Measurements from ENCODE around the gene TMEM62.
"Not testable (repeated sequence)": the region's sequence is repeated elsewhere in the genome, so short reads cannot be mapped to it uniquely, and the experiment has no call there.

TMEM62 gene

DNA sequence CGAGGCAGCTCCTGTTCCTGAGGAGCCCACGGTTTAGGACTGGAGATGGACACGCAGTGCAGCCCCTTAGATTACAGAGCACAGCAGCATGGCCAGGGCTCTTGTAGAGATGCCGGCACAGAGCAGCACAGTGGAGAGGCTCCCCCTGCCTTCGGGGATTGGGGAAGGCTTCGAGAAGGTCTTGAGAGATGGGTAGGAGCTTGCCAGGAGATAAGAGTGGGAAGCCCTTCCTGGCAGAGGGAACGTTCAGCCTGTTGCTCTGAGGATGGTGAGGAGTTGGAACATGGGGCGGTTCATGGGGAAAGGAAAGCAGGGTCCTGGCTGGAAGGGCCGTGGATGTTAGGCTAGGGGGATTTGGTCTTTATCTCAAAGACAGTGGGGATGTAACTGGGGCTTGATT lies 77.4 kb downstream of the TMEM62 start:
- no peak for DNase-seq

DNA sequence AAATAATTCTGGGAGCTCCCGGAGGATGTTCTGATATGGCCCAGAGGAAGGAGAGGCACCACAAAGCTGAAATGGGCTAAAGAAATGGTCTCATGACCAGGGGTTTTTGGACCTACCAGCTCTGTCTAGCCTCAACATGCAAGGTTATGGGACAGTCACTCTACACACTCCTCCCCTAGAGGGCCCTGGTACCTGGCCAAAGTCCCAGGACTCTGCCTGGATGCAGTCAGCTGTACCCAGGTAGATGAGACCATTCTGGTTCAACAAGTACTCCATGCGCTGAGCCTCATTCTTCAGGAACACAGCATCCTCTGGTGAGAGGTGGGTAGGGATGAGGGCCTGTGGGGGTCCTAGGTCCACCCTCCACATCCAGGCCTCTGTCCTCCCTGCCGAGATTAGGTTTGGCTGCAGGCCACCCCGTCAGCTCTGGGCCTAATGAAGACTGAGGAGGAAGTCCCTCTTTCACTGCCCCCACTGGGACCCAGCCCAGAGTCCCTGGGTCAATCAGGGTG lies 77.9 kb downstream of the TMEM62 start:
- DNase-seq = no peak

DNA sequence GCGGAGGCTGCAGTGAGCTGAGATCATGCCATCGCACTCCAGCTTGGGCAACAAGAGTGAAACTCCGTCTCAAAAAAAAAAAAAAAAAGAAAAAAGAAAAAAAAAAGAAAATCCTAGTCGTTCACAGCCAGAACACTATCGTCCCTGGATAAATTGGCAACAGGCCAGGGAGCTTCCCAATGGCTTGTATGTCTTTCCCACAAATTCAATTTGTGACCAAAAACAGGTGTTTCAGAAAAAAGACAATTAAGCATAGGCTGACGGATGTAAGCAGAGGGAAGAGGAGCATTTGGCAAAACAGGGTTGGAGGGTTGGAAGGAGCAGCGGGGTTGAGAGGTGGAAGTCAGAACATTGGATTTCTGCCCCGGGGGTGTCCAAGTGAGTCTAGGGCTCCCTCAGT lies 78.9 kb downstream of the TMEM62 start:
- no peak for DNase-seq

DNA sequence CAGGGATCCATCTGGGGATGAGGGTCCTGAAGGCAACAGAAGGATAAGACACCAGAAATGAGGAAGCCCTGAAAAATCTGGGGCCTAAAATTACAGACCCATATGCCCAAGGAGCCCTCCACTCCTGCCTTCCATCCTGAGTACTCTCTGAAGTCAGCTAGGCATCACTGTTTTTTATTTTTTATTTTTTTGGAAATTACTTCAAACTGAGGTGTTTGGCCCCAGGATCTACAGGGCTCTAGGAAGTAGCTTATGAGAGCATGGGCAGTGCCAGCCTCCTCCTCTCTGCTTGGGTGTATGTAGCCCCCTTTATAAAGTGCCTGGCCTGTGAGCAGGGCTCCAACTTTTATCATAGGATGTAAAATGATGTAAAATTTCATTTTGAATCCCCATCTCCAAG lies 79.6 kb downstream of the TMEM62 start:
- no peak for DNase-seq

DNA sequence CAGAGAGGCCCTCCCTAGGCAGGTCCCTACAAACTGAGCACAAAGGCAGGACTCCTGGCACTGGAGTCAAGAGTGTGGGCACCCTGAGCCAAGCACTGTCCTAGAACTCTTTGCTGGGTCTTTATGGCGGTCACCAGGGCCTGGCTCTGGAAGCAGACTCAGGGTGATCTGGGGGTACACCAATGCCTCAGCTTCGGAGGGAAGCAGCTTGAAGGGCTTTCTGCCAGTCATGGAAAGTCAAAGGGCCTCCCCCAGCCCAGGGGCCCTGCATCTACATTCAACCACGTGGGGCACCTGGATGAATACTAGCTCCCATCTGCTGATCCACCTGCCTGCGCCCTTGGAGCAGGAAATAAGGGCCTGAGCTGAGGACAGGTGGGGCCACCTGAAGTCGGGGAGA lies 80.1 kb downstream of the TMEM62 start:
- DNase-seq = no peak

DNA sequence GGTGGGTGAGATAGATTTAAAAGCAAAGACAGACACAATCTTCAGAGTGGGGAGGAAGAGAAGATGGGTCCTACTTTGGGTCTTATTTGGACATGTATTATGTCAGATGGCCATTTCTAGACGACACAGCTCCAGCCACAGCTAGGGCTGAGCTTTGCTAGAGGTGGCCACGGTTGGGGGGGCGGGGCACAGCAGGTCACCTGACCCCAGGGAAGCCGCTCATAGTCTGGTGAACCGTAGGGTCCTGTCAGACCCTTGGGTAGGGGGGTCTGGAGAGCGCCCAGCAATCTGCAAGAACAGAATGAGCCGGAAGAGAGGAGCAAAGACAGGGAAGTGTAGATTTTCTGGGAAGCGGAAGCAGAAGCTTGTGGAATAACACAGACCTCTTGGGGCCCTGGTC lies 80.8 kb downstream of the TMEM62 start:
- DNase-seq = no peak

DNA sequence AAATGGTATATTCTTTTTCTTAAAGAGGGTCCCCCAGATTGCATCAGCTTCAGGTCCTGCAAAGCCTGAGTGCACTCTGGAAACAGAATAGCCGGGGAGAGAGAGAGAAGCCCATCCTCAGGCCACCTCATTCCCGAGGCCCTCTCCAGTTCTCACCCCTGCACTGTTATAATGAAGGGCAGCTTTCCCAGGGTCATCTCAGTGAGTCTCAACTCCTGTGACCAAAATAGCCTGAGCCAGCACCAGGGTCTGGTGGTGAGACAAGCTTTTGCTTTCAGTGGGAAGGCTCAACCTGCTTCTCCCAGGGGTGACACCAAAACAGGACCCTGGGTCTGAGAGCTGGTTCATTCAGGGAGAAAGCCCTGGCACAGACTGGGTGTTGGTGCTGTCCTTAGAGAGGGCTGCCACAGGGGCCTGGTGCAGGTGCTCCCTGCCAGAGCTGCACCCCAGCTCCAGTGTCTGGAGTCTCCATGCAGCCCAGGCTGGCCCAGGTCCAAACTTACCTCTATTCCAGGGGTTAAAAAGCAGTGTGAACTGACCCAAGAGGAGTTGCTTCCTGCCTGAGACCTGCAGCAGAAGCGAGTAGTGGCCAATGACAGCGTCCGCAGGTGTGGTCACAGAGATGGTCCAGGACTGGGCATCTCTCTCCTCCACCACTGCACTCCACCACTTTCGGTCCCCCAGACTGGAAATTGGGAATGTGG lies 81.4 kb downstream of the TMEM62 start:
- no peak for DNase-seq

DNA sequence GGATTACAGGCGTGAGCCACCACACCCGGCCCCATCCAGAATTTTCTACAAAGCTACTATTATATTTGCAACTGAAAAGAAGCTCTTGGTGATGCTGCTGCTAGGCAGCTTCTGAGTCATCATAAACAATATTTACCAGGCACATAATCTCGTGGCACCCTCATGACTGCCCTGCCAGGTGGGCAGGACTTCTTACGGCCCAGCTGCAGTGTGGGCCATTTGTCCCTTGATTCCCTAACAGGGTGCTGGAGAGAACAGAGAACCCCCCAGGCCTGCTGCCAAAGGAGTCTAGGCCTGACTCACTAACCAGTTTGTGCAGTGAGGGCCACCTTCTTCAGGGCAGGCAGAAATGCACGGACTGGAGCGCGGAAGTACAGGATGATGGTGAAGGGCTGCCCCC lies 82.6 kb downstream of the TMEM62 start:
- DNase-seq = peak; percentile 77

DNA sequence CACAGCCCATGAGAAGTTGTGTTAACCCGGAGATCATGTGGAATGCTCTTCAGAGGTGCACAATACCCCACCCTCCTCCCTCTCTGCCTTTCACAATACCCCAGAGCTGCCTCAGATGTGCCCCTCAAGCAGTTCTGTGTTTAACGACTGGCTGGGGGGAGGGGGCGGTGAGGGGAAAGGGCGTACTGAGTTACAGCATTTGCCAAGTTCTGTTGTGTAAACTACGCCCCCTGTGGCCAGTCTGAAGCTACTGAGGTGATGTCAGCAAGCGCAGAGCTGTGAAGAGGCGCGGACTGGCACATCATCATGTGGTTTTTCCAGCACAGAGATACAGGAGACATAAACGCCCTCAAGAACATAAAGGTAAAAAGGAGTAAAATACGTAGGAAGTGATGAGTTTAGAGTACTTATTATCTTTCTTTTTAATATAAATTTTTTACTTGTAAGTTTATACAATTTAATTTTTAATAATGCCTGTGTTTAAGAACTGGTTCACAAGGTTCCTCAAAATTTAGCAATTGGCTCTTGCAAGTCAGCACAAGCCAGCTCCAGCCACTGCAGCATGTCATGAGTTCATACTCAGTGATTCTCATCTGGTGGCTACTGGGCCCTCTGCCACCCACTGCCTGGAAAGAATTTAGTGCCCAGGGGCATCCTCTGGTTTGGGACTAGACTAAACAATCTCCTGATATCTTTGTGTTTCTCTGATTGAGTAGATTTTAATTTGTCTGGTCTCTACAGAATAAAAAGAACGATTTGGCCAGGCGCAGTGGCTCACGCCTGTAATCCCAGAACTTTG lies 85.7 kb downstream of the TMEM62 start:
- DNase-seq = peak; percentile 30

DNA sequence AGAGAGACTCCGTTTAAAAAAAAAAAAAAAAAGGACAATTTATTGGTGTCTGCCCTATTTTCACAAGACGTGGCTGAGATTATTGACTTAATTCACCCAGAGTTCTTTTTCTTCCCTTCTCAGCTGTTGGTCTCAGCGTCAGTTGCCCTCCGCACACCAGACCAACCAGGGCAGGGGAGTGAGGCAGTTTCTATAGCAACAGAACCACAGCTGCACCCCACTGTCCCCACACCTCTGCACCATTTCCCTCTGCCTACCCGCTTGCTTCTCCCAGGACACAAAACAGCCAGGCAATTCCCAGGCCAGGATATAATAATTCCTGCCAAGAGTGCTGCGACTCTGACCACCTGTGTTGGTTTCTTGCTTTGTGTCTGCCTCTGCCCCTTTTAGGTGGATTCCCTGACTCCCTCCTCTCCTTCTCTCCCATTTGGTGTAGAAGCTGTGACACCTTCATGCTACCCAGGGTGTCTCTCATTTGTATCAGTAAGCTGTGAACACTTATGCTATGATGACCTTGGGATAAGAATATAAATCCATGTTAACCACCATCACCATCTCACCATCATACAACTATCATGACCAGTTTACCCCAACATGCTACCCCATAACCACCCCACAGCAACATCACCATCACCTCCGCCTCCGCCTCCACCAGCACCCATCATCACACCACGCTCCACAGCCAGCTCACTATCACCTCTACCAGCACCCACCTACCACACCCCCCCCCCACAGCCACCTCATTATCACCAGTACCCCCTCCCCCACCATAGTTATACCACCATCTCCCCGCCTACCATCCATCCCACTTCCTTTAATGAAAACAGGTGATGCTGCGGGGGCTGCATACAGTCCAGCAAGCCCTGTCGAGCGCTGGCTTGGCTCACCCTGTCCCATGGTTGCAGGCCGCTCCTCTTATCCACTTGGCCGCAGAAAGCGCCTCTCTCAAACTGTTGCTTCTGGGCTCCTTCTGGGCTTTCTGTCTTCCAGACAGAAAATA lies 86.8 kb downstream of the TMEM62 start:
- DNase-seq = no peak

DNA sequence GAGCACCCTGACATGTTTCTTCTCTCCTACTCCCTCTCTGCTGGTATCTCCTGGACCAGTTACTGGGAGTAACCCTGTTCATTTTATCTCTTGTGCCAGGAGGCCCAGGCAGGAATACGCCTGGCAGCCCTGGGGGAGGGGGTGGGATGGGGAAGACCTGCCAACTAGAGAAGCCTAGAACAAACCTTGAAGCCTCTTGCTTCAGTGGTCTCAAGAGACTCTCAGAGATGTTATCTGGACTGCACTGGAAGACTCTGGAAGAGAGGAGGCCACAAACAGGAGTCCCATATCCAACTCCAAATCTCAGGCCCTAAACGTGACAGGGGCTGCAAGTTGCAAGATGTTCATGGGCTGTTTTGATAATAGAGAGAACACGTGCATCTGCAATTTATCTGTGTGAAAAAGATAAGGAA lies 87.6 kb downstream of the TMEM62 start, which contains the start of gene EPB42:
Gene EPB42 (minus strand): TSS at position 28 of the 413 bp plus-strand sequence. CDS start 193 bp downstream, outside the sequence.
- no peak for DNase-seq

DNA sequence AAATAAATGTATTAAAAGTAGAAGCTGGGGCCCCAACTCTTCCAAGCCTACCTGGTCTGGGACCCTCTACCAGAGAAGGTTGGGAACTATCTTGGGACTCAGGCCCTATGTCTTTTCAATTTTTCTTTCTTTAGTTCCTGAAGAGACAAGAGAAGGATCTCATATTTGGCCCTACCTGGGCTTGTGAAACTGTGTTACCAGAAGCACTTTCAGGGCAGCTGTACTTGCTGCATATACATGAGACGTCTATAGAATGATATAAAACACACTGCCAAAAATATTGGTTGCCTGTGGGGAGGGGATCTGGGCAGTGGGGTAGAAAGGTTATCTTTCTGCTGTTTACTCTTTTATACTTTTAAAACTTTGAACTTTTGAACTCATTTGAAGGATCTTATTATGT lies 88.0 kb downstream of the TMEM62 start:
- no peak for DNase-seq

DNA sequence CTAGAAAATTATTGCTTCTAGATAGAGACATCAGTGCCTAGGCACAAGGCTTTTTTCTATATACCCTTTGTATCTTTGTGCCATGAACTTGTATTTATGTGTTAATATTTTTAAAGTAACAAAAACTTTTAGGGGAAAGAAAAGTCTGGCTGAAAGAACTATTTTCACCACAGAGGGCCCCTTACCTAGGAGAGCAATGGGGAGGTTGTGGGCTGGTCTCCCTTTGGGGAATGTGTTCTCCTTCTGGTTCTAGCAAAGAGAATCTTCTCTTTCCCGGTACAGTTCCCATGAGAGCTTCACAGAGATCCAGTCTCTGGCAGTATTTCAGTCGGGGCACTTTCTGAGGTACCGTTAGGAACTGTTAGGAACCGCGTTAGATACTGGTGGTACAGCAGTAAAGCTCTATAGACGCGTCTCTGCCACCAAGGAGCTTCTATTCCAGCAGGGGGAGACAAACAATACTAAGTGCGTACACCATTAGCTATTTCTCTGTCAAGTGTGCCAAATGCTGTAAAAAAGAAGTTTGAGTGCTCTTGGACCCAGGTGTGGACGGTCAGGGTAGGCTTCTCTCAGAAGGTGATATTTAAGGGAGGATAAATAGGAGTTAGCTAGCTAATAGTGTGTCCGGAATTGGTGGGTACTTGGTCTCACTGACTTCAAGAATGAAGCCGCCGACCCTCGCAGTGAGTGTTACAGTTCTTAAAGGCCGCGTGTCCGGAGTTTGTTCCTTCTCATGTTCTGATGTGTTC lies 92.0 kb downstream of the TMEM62 start:
- DNase-seq = peak; percentile 79

DNA sequence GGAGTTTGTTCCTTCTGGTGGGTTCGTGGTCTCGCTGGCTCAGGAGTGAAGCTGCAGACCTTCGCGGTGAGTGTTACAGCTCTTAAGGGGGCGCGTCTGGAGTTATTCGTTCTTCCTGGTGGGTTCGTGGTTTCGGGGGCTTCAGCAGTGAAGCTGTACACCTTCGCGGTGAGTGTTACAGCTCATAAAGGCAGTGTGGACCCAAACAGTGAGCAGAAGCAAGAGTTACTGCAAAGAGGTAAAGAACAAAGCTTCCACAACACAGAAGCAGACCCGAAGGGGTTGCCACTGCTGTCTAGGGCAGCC lies 92.5 kb downstream of the TMEM62 start:
- not testable (repeated sequence) for DNase-seq

DNA sequence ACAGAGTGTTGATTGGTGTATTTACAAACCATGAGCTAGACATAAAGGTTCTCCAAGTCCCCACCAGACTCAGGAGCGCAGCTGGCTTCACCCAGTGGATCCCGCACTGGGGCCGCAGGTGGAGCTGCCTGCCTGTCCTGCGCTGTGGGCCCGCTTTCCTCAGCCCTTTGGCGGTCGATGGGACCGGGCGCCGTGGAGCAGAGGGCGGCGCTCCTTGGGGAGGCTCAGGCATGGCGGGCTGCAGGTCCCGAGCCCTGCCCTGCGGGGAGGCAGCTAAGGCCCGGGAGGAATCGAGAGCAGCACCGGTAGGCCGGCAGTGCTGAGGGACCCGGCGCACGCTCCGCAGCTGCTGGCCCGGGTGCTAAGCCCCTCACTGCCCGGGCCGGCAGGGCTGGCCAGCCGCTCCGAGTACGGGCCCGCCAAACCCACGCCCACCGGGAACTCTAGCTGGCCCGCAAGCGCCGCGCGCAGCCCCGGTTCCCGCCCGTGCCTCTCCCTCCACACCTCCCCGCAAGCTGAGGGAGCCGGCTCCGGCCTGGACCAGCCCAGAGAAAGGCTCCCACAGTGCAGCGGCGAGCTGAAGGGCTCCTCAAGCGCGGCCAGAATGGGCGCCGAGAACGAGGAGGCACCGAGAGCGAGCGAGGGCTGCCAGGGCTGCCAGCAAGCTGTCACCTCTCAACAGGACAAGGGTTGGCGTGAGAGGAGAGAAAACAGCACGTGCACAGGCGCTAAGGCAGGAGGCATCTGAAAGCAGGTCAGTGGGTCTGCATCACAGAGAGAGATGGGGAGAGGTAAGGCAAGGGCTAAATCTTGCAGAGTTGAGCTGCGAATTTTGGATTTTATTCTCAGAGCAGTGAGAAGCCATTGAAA lies 93.3 kb downstream of the TMEM62 start:
- no peak for DNase-seq

DNA sequence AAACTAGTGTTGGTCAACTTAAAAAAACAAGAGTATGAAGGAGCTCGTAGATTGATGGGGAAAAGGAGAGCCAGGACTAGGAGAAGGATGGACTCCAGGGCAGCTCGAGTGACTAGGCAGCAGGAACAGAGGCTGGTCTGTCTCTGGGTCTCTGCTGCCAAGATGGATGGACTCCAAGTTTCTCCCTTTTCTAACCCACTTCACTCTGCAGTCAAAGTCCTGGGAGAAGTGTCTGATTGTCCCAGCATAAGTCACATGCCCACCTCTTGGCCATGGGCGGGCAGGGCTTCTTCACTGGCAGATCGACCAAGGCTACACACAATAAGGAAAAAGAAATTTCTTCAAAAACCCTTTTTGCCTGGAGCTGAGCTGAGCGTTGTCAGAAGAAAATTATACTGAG lies 96.6 kb downstream of the TMEM62 start:
- DNase-seq = no peak

DNA sequence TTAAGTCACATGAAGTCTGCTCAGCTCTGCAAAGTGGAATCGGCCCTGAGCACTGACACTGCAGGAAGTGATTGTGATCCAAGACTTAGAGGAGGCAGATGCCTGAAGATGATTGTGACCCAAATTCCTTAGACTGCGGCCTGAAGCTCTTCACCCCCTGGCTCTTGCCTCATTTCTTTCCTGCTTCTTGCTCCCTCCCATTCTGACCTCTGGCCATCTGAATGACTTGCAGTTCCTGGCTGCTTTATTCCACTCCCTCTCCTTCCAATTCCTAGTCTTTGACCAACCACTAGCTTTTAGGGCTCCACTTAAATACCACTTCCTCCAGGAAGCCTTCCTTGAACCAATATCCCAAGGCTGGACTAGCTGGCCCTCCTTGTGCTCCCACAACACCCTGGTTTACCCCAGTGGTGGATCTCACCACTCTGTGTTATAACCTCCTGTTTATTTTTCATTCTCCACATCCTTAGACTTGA lies 97.3 kb downstream of the TMEM62 start:
- no peak for DNase-seq

DNA sequence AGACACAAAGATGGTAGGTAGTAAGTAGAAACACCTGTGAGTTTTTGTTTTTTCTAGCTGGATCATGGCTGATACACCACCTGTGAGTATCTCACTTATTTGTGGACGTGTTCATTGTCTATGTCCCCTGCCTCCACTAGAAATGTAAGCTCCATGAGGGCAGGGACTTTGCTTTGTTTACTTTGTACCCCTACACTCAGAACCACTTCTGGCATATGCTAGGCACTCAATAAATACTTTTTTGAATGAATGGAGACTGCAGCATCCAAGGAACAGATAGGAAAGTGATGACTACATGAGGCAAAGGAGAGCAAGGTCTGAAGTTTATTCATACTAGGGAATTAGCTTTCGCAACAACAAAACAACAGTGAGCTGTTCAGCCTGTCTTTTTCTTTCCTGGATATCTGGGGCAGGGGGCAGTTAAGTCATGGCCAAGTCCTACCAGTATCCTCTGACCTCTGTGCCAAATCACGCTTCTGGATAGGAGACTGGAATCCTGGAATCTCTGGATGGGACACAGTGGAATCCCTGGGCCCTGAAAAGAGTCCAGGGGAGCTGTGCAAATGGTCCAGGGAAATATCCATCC lies 99.0 kb downstream of the TMEM62 start:
- DNase-seq = no peak

All from DMS53 (cell line).